Nephron progenitor cell (in vitro differentiated cells): Measurements from ENCODE around the gene ELL2.

Experiments
- DNase-seq: peaks from one replicate; pipeline ENCODE4 v3.0.0; 2021
- H3K27ac Mint-ChIP-seq: 2 replicates; pipeline ENCODE4 v1.8.0; 2021; ENCODE audit warnings: mild to moderate bottlenecking, moderate library complexity, mixed read lengths
- H3K27me3 Mint-ChIP-seq: 2 replicates; pipeline ENCODE4 v1.8.0; 2021; ENCODE audit warnings: mild to moderate bottlenecking, low read depth, mixed read lengths; ENCODE audit not compliant: poor library complexity
- H3K36me3 Mint-ChIP-seq: 2 replicates; pipeline ENCODE4 v1.8.0; 2021; ENCODE audit warnings: low read depth, mixed read lengths
- H3K4me1 Mint-ChIP-seq: 2 replicates; pipeline ENCODE4 v1.8.0; 2021; ENCODE audit warnings: mixed read lengths
- H3K4me3 Mint-ChIP-seq: 2 replicates; pipeline ENCODE4 v1.8.0; 2021; ENCODE audit warnings: mild to moderate bottlenecking, moderate library complexity, mixed read lengths
- H3K9me3 Mint-ChIP-seq: 2 replicates; pipeline ENCODE4 v1.8.0; 2021; ENCODE audit warnings: mild to moderate bottlenecking, moderate library complexity, mixed read lengths
- CTCF ChIP-seq: fragments of 200-600 bp; sonication (generic); IDR thresholded peaks from 2 replicates; pipeline ENCODE4 v1.5.0; 2021; ENCODE audit warnings: antibody characterized with exemption

ELL2 gene

GRCh38 chr5:95967236-95967635 is 5.6 kb upstream of the ELL2 start:
- H3K36me3 Mint-ChIP-seq, result no peaks in the 10 kb centered on the region
- H3K27me3 Mint-ChIP-seq, result peaks cover 6% of the 10 kb centered on the region
- TF ChIP-seq CTCF, result no peak
- peaks cover 5% of the 10 kb centered on the region for H3K9me3 Mint-ChIP-seq
- DNase-seq, result no peak
- no peak overlapping the region for H3K27ac Mint-ChIP-seq
- H3K4me3 Mint-ChIP-seq, result no peak overlapping the region
- H3K4me1 Mint-ChIP-seq, result peaks cover 5% of the 10 kb centered on the region

GRCh38 chr5:95966005-95966404 is 4.4 kb upstream of the ELL2 start:
- peaks cover 10% of the 10 kb centered on the region for H3K4me1 Mint-ChIP-seq
- TF ChIP-seq CTCF, result no peak
- no peak for DNase-seq
- H3K36me3 Mint-ChIP-seq, result no peaks in the 10 kb centered on the region
- peaks cover 5% of the 10 kb centered on the region for H3K9me3 Mint-ChIP-seq
- H3K27me3 Mint-ChIP-seq, result peaks cover 9% of the 10 kb centered on the region
- H3K27ac Mint-ChIP-seq, result no peak overlapping the region
- no peak overlapping the region for H3K4me3 Mint-ChIP-seq

DNA sequence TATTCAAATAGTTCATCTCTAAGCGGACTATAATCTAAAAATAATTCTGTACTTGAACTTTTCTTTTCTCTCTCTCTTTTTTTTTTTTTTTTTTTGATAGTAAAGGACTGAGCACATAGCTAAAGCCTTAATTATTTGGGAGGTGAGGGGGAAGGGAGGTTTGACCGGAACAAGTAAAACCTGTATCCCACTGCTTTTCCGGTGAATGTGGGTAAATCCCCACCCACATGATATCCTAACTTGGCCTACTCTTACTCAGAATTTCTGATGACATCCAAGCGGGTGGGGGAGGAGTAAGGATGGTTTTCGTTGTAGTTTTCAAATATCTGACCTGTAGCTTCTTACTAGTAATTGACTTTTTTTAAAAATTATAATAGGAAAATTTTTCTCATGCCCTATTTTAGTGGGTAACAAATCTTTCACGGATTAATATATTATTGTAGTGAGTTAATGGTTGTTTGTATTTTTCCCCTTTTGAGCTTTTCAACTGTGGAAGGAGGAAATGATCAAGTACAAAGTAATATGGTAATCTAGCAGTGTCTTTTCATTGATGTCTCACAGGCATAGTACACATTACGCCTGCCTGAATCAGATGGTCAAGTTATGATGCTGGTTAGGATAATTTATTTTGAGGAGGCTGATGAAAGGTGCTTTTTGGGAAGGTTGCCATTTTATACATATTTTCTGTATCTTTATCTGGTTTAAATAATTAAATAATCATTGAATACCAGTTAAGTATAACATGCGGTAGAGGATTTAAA is 2.2 kb upstream of the ELL2 start:
- Mint-ChIP-seq H3K4me1 (peaks cover 32% of the 10 kb centered on the region), H3K27me3 (peaks cover 9% of the 10 kb centered on the region), H3K4me3 (no peak overlapping the region), H3K9me3 (no peaks in the 10 kb centered on the region), H3K27ac (no peak overlapping the region), H3K36me3 (no peaks in the 10 kb centered on the region)
- no peak for DNase-seq
- TF ChIP-seq CTCF, result no peak

GRCh38 chr5:95962785-95963184 is 1.1 kb upstream of the ELL2 start:
- Mint-ChIP-seq H3K4me3 (peak overlapping the region; percentile 89), H3K27ac (no peak overlapping the region), H3K36me3 (no peaks in the 10 kb centered on the region), H3K4me1 (peaks cover 42% of the 10 kb centered on the region), H3K27me3 (peaks cover 9% of the 10 kb centered on the region), H3K9me3 (no peaks in the 10 kb centered on the region)
- TF ChIP-seq CTCF, result no peak
- no peak for DNase-seq

- DNase-seq, result no peak
- Mint-ChIP-seq H3K4me1 (peaks cover 46% of the 10 kb centered on the region), H3K36me3 (no peaks in the 10 kb centered on the region), H3K4me3 (peak overlapping the region; percentile 89), H3K27ac (peak overlapping the region; percentile 98), H3K27me3 (peaks cover 9% of the 10 kb centered on the region), H3K9me3 (no peaks in the 10 kb centered on the region)
- no peak for TF ChIP-seq CTCF
These were observed 773 bp upstream of the ELL2 start for GRCh38 chr5:95962475-95962773.
